ENCODE results near the gene ALG9. TPM values are rescaled to one million over a fixed set of nuclear protein-coding genes. Genes with fewer than 3 reads are reported as not detected.

Gene ALG9
- total RNA-seq, 1 experiment from 2014 or later, result 23.7 TPM

GRCh38 chr11:111851067-111851466, 20.3 kb downstream of the ALG9 start:
- RAD21 ChIA-PET (ENCODE audit: low non-redundant PET in 1 of 2, low total read pairs in 2 of 2, uncharacterized antibody in 2 of 2, unreplicated experiment in 2 of 2), result no interaction called here

DNA sequence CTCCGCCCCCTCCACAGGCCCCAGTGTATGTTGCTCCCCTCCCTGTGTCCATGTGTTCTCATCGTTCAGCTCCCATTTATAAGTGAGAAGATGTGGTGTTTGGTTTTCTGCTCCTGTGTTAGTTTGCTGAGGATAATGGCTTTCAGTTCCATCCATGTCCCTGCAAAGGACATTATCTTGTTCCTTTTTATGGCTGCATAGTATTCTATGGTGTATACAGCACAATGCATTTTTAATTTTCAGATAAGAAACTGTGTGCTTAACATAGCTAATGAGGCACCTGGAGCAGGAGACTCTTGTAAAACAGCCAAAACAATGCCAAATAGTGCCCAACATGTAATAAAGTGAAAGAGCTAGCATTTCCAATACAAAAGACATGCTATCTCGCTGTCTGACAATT, 21.8 kb downstream of the ALG9 start:
- Histone ChIP-seq H3K9me2 (ENCODE audit: insufficient read depth) (no peaks in the 10 kb centered on the region), H3K36me3 (ENCODE audit: control insufficient read depth in 1 of 2, insufficient read depth in 2 of 2, low read length in 2 of 2) (no peaks in the 10 kb centered on the region), H3K9me3 (ENCODE audit: control insufficient read depth in 1 of 2, insufficient read depth in 1 of 2, low read depth in 1 of 2, low read length in 2 of 2) (no peaks in the 10 kb centered on the region), H3K4me2 (ENCODE audit: low read length) (no peak overlapping the region), H3K27ac (ENCODE audit: low read depth, low read length) (no peak overlapping the region), H3K9ac (ENCODE audit: low read length) (no peak overlapping the region), H2AFZ (ENCODE audit: low read depth, low read length, poor library complexity, severe bottlenecking) (no peak overlapping the region), H3K79me2 (ENCODE audit: insufficient read depth, low read length) (no peaks in the 10 kb centered on the region), H4K20me1 (ENCODE audit: insufficient read depth) (no peaks in the 10 kb centered on the region), H3K27me3 (ENCODE audit: insufficient read depth, low read length) (no peaks in the 10 kb centered on the region), H3K4me1 (ENCODE audit: control insufficient read depth in 1 of 2, insufficient read depth in 2 of 2, low read length in 2 of 2) (no peaks in the 10 kb centered on the region), H3K4me3 (replicated peaks in 1 of 2; ENCODE audit: low read depth in 1 of 2, low read length in 2 of 2) (no peak overlapping the region)
- POLR2A ChIA-PET, result no interaction called here
- DNase-seq (ENCODE audit: low read depth, low spot score) (no peak), ATAC-seq (no peak)
- intact Hi-C loops (cut with micrococcal nuclease), result no loop called here
- CTCF ChIA-PET, result interaction anchor here (1.0 kb wide), 1 partner anchor 8 kb away, joined by 3 read pairs; no protein-coding TSS in a partner anchor
- TF ChIP-seq MAX (IDR thresholded peaks at IDR 0.05), result no peak
- TF ChIP-seq SRF (IDR thresholded peaks at IDR 0.05; ENCODE audit: low read depth), result no peak
- TF ChIP-seq, protein P1, sequence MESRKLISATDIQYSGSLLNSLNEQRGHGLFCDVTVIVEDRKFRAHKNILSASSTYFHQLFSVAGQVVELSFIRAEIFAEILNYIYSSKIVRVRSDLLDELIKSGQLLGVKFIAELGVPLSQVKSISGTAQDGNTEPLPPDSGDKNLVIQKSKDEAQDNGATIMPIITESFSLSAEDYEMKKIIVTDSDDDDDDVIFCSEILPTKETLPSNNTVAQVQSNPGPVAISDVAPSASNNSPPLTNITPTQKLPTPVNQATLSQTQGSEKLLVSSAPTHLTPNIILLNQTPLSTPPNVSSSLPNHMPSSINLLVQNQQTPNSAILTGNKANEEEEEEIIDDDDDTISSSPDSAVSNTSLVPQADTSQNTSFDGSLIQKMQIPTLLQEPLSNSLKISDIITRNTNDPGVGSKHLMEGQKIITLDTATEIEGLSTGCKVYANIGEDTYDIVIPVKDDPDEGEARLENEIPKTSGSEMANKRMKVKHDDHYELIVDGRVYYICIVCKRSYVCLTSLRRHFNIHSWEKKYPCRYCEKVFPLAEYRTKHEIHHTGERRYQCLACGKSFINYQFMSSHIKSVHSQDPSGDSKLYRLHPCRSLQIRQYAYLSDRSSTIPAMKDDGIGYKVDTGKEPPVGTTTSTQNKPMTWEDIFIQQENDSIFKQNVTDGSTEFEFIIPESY (IDR thresholded peaks at IDR 0.05; ENCODE audit: extremely low read depth, insufficient replicate concordance, low read length), result no peak
- no peak for TF ChIP-seq YY1 (IDR thresholded peaks at IDR 0.05; ENCODE audit: extremely low read depth, insufficient replicate concordance, low read depth, low read length)
- no peak for TF ChIP-seq JUND (IDR thresholded peaks at IDR 0.05)
- TF ChIP-seq SP1 (IDR thresholded peaks at IDR 0.05; ENCODE audit: low read depth), result no peak
- TF ChIP-seq, protein P2, sequence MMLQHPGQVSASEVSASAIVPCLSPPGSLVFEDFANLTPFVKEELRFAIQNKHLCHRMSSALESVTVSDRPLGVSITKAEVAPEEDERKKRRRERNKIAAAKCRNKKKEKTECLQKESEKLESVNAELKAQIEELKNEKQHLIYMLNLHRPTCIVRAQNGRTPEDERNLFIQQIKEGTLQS (IDR thresholded peaks at IDR 0.05), result no peak
- no peak for TF ChIP-seq CBX3 (IDR thresholded peaks at IDR 0.05; ENCODE audit: low read depth)
- BruUV-seq (replicated peaks), result no TSS peak
- RAD21 ChIA-PET (ENCODE audit: low non-redundant PET in 1 of 2, low total read pairs in 2 of 2, uncharacterized antibody in 2 of 2, unreplicated experiment in 2 of 2), result no interaction called here

More at GRCh38 chr11:111851067-111851466, 20.3 kb downstream of the ALG9 start:
- H3K4me3 ChIP-seq (replicated peaks in 1 of 2; ENCODE audit: low read depth in 1 of 2, low read length in 2 of 2), result no peak overlapping the region
- no peaks in the 10 kb centered on the region for H3K27me3 ChIP-seq (ENCODE audit: insufficient read depth, low read length)
- H3K79me2 ChIP-seq (ENCODE audit: insufficient read depth, low read length), result no peaks in the 10 kb centered on the region
- no peak for DNase-seq (ENCODE audit: low read depth, low spot score)
- TF ChIP-seq EGR1 (IDR thresholded peaks at IDR 0.05; ENCODE audit: low read depth) (no peak), CTCF (IDR thresholded peaks at IDR 0.05 in 2 of 3, conservative IDR thresholded peaks at IDR 0.05 in 1 of 3; ENCODE audit: borderline replicate concordance in 1 of 3, insufficient read depth in 1 of 3, low read depth in 2 of 3, low read length in 2 of 3) (no peak)
- no peak overlapping the region for H3K9ac ChIP-seq (ENCODE audit: low read length)
- H3K9me3 ChIP-seq (ENCODE audit: control insufficient read depth in 1 of 2, insufficient read depth in 1 of 2, low read depth in 1 of 2, low read length in 2 of 2), result no peaks in the 10 kb centered on the region
- peaks cover 0 to 4% of the 10 kb centered on the region in 2 experiments; a peak in 1 of 4 replicates for H3K36me3 ChIP-seq (ENCODE audit: control insufficient read depth in 1 of 2, insufficient read depth in 2 of 2, low read length in 2 of 2)
- no peaks in the 10 kb centered on the region for H4K20me1 ChIP-seq (ENCODE audit: insufficient read depth)
- no TSS peak for BruUV-seq (replicated peaks)
- H3K27ac ChIP-seq (ENCODE audit: low read depth, low read length), result no peak overlapping the region
- ATAC-seq, result no peak
- H3K4me1 ChIP-seq (ENCODE audit: control insufficient read depth in 1 of 2, insufficient read depth in 2 of 2, low read length in 2 of 2), result no peaks in the 10 kb centered on the region
- intact Hi-C loops (cut with micrococcal nuclease), result no loop called here
- CTCF ChIA-PET, result interaction anchor here (0.9 to 1.3 kb wide), 6 partner anchors 8 to 396 kb away, joined by 3 to 6 read pairs (median 4); no protein-coding TSS in a partner anchor
- H2AFZ ChIP-seq (ENCODE audit: low read depth, low read length, poor library complexity, severe bottlenecking), result no peak overlapping the region
- H3K4me2 ChIP-seq (ENCODE audit: low read length), result no peak overlapping the region
- POLR2A ChIA-PET, result no interaction called here
- H3K9me2 ChIP-seq (ENCODE audit: insufficient read depth), result no peaks in the 10 kb centered on the region

Data from HCT116 (cell line).